ENCODE measurements around the gene BTNL9. TPM values are rescaled to one million over a fixed set of nuclear protein-coding genes. Genes with fewer than 3 reads are reported as not detected.

BTNL9 gene
- polyA plus RNA-seq, 2 donors: 4.8 to 18.5 TPM

DNA sequence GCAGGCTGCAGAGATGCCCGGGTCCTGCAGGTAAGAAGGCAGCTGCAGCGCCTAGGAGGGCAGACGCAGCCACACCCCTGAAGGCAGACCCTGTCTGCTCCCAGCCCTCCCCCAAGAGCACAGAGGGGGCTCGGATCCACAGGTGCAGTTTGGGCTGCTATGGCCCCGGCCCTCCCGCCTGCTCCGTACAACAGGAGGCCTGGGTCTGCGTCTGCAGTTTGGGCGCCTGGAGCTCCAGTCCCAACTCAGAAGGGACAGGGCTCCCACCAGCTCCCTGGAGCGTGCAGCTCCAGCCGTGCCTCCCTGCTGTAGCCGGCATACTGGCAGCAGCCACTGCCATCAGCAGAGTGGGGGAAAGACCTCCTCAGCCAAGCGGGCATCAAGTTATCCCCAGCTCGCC, 30.5 kb downstream of the BTNL9 start:
- Histone ChIP-seq H3K4me1 (ENCODE audit: control insufficient read depth in 2 of 2, insufficient read depth in 2 of 2, low read length in 1 of 2) (no peaks in the 10 kb centered on the region), H3K36me3 (ENCODE audit: control insufficient read depth in 2 of 2, insufficient read depth in 2 of 2, low read length in 1 of 2) (no peaks in the 10 kb centered on the region), H3K9me3 (ENCODE audit: control insufficient read depth in 2 of 2, insufficient read depth in 1 of 2, low read depth in 1 of 2, low read length in 1 of 2) (peaks cover 0 to 3% of the 10 kb centered on the region in 2 donors), H3K4me3 (ENCODE audit: low read depth in 1 of 2, low read length in 2 of 2) (no peak overlapping the region), H3K27me3 (ENCODE audit: control insufficient read depth in 1 of 2, insufficient read depth in 2 of 2, low read length in 2 of 2) (no peaks in the 10 kb centered on the region), H3K27ac (ENCODE audit: low read depth in 2 of 2, low read length in 1 of 2) (no peak overlapping the region)
- 59 to 63% methylated on average over 14 of the region's 14 CpGs for WGBS, 2 donors

DNA sequence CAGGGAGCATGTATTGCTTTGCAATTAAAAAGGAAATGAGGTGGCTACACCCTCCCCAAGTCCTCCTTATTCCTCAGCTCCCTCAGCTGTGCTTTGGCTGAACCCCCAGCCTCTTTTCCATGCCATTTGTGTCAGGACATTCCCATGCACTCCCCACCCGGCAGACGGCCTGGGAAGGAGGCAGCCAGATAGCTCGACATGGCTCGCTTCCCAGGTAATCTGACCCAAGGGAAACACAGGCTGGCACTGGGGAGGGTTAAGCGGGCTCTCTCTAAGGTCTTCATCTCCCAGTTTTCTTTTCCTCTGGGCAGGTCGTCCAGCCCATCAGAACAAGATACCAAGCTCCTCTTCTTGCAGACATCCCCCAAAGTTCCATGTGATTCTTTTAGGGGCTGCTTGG, 31.2 kb downstream of the BTNL9 start:
- Histone ChIP-seq H3K36me3 (ENCODE audit: control insufficient read depth in 2 of 2, insufficient read depth in 2 of 2, low read length in 1 of 2) (no peaks in the 10 kb centered on the region), H3K27me3 (ENCODE audit: control insufficient read depth in 1 of 2, insufficient read depth in 2 of 2, low read length in 2 of 2) (no peaks in the 10 kb centered on the region), H3K4me1 (ENCODE audit: control insufficient read depth in 2 of 2, insufficient read depth in 2 of 2, low read length in 1 of 2) (no peaks in the 10 kb centered on the region), H3K27ac (ENCODE audit: low read depth in 2 of 2, low read length in 1 of 2) (no peak overlapping the region), H3K9me3 (ENCODE audit: control insufficient read depth in 2 of 2, insufficient read depth in 1 of 2, low read depth in 1 of 2, low read length in 1 of 2) (peaks cover 0 to 3% of the 10 kb centered on the region in 2 donors), H3K4me3 (ENCODE audit: low read depth in 1 of 2, low read length in 2 of 2) (no peak overlapping the region)
- 60 to 63% methylated on average over 6 of the region's 6 CpGs for WGBS, 2 donors

DNA sequence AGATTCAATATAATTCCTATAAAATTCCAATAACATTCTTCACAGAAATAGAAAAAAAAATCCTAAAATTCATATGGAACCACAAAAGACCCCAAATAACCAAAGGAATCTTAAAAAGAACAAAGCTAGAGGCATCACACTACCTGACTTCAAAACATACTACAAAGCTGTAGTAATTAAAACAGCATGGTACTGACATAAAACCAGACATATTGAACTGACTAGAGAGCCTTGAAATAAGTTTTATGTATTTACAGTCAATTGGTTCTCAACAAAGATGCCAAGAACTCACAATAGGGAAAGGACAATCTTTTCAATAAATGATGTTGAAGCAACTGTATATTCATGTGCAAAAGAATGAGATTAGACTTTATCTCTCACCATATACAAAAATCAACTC, 36.9 kb downstream of the BTNL9 start:
- H3K36me3 ChIP-seq (ENCODE audit: control insufficient read depth in 2 of 2, insufficient read depth in 2 of 2, low read length in 1 of 2): no peaks in the 10 kb centered on the region
- no peak overlapping the region for H3K4me3 ChIP-seq (ENCODE audit: low read depth in 1 of 2, low read length in 2 of 2)
- H3K9me3 ChIP-seq (ENCODE audit: control insufficient read depth in 2 of 2, insufficient read depth in 1 of 2, low read depth in 1 of 2, low read length in 1 of 2): peaks cover 0 to 3% of the 10 kb centered on the region in 2 donors
- no peaks in the 10 kb centered on the region for H3K27me3 ChIP-seq (ENCODE audit: control insufficient read depth in 1 of 2, insufficient read depth in 2 of 2, low read length in 2 of 2)
- H3K27ac ChIP-seq (ENCODE audit: low read depth in 2 of 2, low read length in 1 of 2): no peak overlapping the region
- no peaks in the 10 kb centered on the region for H3K4me1 ChIP-seq (ENCODE audit: control insufficient read depth in 2 of 2, insufficient read depth in 2 of 2, low read length in 1 of 2)

DNA sequence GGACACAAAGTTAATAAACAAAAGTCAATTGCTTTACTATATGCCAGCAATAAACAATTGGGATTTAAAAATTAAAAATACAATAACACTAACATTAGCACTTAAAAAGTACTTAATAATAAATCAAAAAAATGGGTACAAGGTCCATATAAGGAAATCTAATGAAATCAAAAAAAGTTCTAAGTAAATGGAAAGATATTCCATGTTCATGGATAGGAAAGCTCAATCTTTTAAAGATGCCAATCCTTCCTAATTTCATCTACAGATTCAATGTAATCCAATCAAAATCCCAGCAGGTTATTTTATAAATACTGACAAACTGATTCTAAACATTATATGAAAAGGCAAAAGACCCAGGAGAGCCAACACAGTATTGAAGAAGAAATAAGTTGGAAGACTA, 41.9 kb downstream of the BTNL9 start:
- H3K4me3 ChIP-seq (ENCODE audit: low read depth in 1 of 2, low read length in 2 of 2): no peak overlapping the region
- H3K4me1 ChIP-seq (ENCODE audit: control insufficient read depth in 2 of 2, insufficient read depth in 2 of 2, low read length in 1 of 2): no peaks in the 10 kb centered on the region
- no peaks in the 10 kb centered on the region for H3K36me3 ChIP-seq (ENCODE audit: control insufficient read depth in 2 of 2, insufficient read depth in 2 of 2, low read length in 1 of 2)

DNA sequence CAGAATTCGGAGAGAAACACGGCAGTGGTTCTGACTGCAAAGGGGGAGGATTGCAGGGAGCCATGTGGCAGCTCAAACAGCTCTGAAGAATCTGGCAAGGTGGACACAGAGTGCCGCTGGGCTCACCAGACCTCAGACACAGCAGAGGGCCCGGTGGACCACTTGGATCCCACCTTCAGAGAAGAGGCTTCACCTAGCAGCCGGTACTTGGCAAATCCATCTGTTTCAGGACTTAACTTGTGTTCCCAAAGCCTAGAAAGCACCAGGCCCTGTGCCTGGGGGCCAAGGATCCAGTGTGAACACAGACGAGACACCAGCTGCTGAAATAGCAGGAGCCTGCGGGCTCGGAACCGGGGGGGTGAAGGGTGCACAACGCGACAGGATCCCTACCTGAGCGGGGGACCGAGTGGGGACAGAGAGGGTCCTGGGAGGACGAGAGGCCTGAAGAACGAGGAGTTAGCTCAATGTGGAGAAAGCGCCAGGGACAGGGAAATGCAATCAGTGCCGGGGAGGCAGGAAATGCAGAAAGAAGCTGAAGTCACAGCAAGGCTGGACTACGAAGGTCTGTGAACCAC, 44.6 kb downstream of the BTNL9 start:
- Histone ChIP-seq H3K27me3 (ENCODE audit: control insufficient read depth in 1 of 2, insufficient read depth in 2 of 2, low read length in 2 of 2) (peaks cover 0 to 8% of the 10 kb centered on the region in 2 donors), H3K9me3 (ENCODE audit: control insufficient read depth in 2 of 2, insufficient read depth in 1 of 2, low read depth in 1 of 2, low read length in 1 of 2) (no peaks in the 10 kb centered on the region), H3K36me3 (ENCODE audit: control insufficient read depth in 2 of 2, insufficient read depth in 2 of 2, low read length in 1 of 2) (no peaks in the 10 kb centered on the region), H3K27ac (ENCODE audit: low read depth in 2 of 2, low read length in 1 of 2) (no peak overlapping the region), H3K4me1 (ENCODE audit: control insufficient read depth in 2 of 2, insufficient read depth in 2 of 2, low read length in 1 of 2) (no peaks in the 10 kb centered on the region), H3K4me3 (ENCODE audit: low read depth in 1 of 2, low read length in 2 of 2) (no peak overlapping the region)
- WGBS, 2 donors: 51 to 53% methylated on average over 18 of the region's 18 CpGs

More for the DNA sequence above, 41.9 kb downstream of the BTNL9 start:
- Histone ChIP-seq H3K27ac (ENCODE audit: low read depth in 2 of 2, low read length in 1 of 2) (no peak overlapping the region), H3K27me3 (ENCODE audit: control insufficient read depth in 1 of 2, insufficient read depth in 2 of 2, low read length in 2 of 2) (peaks cover 0 to 8% of the 10 kb centered on the region in 2 donors), H3K9me3 (ENCODE audit: control insufficient read depth in 2 of 2, insufficient read depth in 1 of 2, low read depth in 1 of 2, low read length in 1 of 2) (no peaks in the 10 kb centered on the region)

DNA sequence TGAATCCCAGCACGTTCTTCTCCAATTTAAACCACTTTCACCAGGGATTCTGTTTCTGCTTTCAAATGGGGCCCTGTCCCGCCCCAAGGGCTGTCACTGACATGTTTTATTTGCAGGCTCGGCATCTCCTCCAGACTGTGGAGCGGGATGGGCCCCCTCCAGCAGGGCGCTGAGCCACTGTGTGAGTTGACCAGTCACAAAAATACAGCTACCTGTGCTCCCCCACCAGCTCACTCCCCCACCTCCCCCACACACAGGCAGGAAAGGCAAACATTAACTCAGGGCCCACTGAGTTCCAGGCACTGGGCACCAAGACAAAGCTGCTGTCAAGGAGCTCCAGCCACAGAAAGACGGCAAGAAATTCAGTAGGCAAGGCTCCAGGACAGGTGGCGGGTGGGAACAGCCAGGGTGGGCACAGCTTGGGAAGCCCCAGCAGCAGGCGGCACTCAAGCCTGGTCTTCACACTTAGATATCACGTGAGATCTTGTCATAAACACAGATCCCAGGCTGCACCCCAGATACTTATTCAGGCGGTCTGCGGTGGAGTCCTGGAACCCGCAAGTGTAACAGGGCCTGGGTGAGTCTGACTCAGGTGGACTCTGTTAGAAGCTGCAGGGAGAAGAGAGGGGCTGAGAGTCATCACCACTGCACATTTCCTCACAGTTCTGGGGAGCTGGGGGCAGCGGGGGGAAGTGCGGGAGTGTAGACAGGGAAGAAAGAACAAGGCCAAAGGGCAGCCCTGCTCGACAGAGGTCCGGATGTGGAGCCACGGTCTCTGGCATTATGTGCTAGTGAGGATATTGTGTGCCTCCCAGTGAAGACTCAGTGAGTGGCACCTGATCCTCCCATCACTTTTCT, 46.2 kb downstream of the BTNL9 start:
- no peaks in the 10 kb centered on the region for H3K9me3 ChIP-seq (ENCODE audit: control insufficient read depth in 2 of 2, insufficient read depth in 1 of 2, low read depth in 1 of 2, low read length in 1 of 2)

DNA sequence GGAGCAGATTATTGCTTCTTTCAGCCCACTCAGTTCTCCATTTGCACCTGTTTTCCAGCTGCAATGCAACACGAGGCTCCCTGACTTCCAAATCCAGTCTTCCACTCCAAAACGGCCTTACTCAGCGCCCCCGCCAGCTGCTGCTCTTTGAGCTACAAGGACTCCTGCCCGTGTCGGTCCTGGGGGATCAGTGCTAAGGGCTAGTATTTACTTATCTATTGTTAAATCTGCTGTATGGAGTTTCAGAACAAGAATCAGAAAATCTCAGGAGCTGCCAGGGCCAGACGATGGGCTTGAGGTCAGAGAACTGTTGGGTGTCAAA, 46.8 kb downstream of the BTNL9 start:
- no peaks in the 10 kb centered on the region for H3K4me1 ChIP-seq (ENCODE audit: control insufficient read depth in 2 of 2, insufficient read depth in 2 of 2, low read length in 1 of 2)
- 63 to 67% methylated on average over 7 of the region's 7 CpGs for WGBS, 2 donors
- peaks cover 0 to 8% of the 10 kb centered on the region in 2 donors for H3K27me3 ChIP-seq (ENCODE audit: control insufficient read depth in 1 of 2, insufficient read depth in 2 of 2, low read length in 2 of 2)
- no peaks in the 10 kb centered on the region for H3K9me3 ChIP-seq (ENCODE audit: control insufficient read depth in 2 of 2, insufficient read depth in 1 of 2, low read depth in 1 of 2, low read length in 1 of 2)
- H3K27ac ChIP-seq (ENCODE audit: low read depth in 2 of 2, low read length in 1 of 2): no peak overlapping the region
- no peak overlapping the region for H3K4me3 ChIP-seq (ENCODE audit: low read depth in 1 of 2, low read length in 2 of 2)
- H3K36me3 ChIP-seq (ENCODE audit: control insufficient read depth in 2 of 2, insufficient read depth in 2 of 2, low read length in 1 of 2): no peaks in the 10 kb centered on the region

More for the DNA sequence above, 46.2 kb downstream of the BTNL9 start:
- Histone ChIP-seq H3K27ac (ENCODE audit: low read depth in 2 of 2, low read length in 1 of 2) (no peak overlapping the region), H3K4me1 (ENCODE audit: control insufficient read depth in 2 of 2, insufficient read depth in 2 of 2, low read length in 1 of 2) (no peaks in the 10 kb centered on the region), H3K36me3 (ENCODE audit: control insufficient read depth in 2 of 2, insufficient read depth in 2 of 2, low read length in 1 of 2) (no peaks in the 10 kb centered on the region), H3K4me3 (ENCODE audit: low read depth in 1 of 2, low read length in 2 of 2) (no peak overlapping the region), H3K27me3 (ENCODE audit: control insufficient read depth in 1 of 2, insufficient read depth in 2 of 2, low read length in 2 of 2) (peaks cover 0 to 8% of the 10 kb centered on the region in 2 donors)
- WGBS, 2 donors: 58 to 71% methylated on average over 17 of the region's 17 CpGs

DNA sequence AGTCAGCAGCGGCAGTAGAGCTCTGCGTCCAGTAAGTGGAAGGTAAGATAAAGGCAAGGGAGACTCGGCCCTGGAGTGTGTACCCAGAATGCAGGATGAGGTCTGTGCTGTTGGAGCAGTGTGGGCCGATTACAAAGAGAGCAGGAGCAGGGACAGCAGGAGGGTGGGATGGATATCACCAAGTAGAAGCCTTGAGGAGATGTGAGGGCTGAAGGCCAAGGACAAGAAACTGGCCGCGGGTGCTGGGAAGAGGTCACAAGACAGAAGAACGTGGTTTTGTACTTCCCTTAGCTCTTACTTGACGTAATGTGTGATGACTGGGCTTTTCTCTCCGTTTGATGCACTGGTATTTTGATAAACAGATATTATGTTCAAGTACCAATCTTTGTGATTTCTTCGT, 47.2 kb downstream of the BTNL9 start:
- WGBS, 2 donors: 78 to 84% methylated on average over 10 of the region's 10 CpGs

DNA sequence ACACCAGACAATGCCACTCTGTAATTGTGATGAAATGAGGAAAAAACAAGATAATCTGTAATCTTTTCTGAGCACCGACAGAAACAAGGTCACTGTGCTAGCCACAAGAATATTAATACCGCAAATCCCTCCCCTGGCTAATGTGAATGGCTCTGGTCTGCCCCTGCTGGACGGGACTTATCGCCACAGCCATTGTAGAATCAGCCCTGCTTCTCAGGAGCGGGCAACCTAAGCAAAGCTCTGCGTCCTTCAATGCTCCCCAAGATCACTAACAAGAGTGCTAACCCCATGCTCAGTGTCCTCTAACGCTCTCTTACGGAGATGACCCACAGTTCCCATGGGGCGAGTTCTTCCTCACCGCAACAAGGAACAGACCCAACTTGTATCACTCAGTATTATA, 48.2 kb downstream of the BTNL9 start:
- H3K4me3 ChIP-seq (ENCODE audit: low read depth in 1 of 2, low read length in 2 of 2): no peak overlapping the region
- H3K27me3 ChIP-seq (ENCODE audit: control insufficient read depth in 1 of 2, insufficient read depth in 2 of 2, low read length in 2 of 2): peaks cover 0 to 4% of the 10 kb centered on the region in 2 donors
- H3K9me3 ChIP-seq (ENCODE audit: control insufficient read depth in 2 of 2, insufficient read depth in 1 of 2, low read depth in 1 of 2, low read length in 1 of 2): no peaks in the 10 kb centered on the region
- no peaks in the 10 kb centered on the region for H3K36me3 ChIP-seq (ENCODE audit: control insufficient read depth in 2 of 2, insufficient read depth in 2 of 2, low read length in 1 of 2)
- no peaks in the 10 kb centered on the region for H3K4me1 ChIP-seq (ENCODE audit: control insufficient read depth in 2 of 2, insufficient read depth in 2 of 2, low read length in 1 of 2)
- 63 to 66% methylated on average over 10 of the region's 10 CpGs for WGBS, 2 donors
- H3K27ac ChIP-seq (ENCODE audit: low read depth in 2 of 2, low read length in 1 of 2): no peak overlapping the region

More for the DNA sequence above, 47.2 kb downstream of the BTNL9 start:
- H3K4me3 ChIP-seq (ENCODE audit: low read depth in 1 of 2, low read length in 2 of 2): no peak overlapping the region
- peaks cover 0 to 8% of the 10 kb centered on the region in 2 donors for H3K27me3 ChIP-seq (ENCODE audit: control insufficient read depth in 1 of 2, insufficient read depth in 2 of 2, low read length in 2 of 2)
- H3K4me1 ChIP-seq (ENCODE audit: control insufficient read depth in 2 of 2, insufficient read depth in 2 of 2, low read length in 1 of 2): no peaks in the 10 kb centered on the region
- no peaks in the 10 kb centered on the region for H3K9me3 ChIP-seq (ENCODE audit: control insufficient read depth in 2 of 2, insufficient read depth in 1 of 2, low read depth in 1 of 2, low read length in 1 of 2)
- H3K36me3 ChIP-seq (ENCODE audit: control insufficient read depth in 2 of 2, insufficient read depth in 2 of 2, low read length in 1 of 2): no peaks in the 10 kb centered on the region
- H3K27ac ChIP-seq (ENCODE audit: low read depth in 2 of 2, low read length in 1 of 2): no peak overlapping the region

DNA sequence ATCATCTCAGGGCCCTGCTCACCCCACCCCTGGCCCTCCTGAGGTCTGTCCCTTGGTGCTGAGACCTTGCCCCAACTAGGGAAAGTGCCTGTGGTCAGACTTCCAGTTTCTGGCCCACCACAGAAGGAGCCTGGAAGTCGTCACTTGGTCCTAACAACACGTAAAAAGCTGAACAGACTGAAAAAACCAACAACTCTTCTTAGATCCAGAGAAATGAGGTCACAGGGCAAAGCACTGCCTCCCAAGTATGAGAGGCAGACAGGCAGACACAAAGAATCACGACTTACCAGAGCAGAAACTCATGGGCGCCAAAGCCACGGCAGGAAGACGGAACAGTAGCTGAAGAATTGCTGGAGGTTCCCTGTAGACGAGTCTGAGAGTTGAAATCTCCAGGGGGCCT, 52.4 kb downstream of the BTNL9 start:
- H3K36me3 ChIP-seq (ENCODE audit: control insufficient read depth in 2 of 2, insufficient read depth in 2 of 2, low read length in 1 of 2): no peaks in the 10 kb centered on the region
- no peak overlapping the region for H3K4me3 ChIP-seq (ENCODE audit: low read depth in 1 of 2, low read length in 2 of 2)
- WGBS, 2 donors: 69 to 80% methylated on average over 7 of the region's 7 CpGs
- H3K9me3 ChIP-seq (ENCODE audit: control insufficient read depth in 2 of 2, insufficient read depth in 1 of 2, low read depth in 1 of 2, low read length in 1 of 2): no peaks in the 10 kb centered on the region
- no peaks in the 10 kb centered on the region for H3K4me1 ChIP-seq (ENCODE audit: control insufficient read depth in 2 of 2, insufficient read depth in 2 of 2, low read length in 1 of 2)
- no peaks in the 10 kb centered on the region for H3K27me3 ChIP-seq (ENCODE audit: control insufficient read depth in 1 of 2, insufficient read depth in 2 of 2, low read length in 2 of 2)
- H3K27ac ChIP-seq (ENCODE audit: low read depth in 2 of 2, low read length in 1 of 2): no peak overlapping the region

Measured in esophagus (tissue), 2 donors.